Measurements from ENCODE around the gene BABAM2.

DNA sequence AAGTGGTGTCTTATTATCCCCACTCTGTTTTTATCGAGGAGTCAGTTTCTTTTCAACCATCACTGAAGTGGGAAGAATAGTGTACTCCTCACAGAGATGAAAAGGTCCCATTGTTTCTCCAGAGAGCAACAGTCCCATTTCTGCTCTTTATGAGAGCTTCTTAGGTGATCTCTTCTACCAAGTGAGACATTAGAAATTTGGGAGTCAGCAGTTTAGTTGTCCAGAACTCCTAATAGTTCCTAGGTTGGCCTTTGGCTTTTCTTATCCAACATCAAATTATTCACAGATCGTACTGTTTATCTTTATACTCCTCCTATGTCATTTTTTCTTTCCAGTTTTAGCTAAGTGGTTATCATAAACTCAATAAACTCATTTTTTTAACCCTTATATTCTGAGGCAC lies 213.1 kb downstream of the BABAM2 start:
- TF ChIP-seq, protein P1, sequence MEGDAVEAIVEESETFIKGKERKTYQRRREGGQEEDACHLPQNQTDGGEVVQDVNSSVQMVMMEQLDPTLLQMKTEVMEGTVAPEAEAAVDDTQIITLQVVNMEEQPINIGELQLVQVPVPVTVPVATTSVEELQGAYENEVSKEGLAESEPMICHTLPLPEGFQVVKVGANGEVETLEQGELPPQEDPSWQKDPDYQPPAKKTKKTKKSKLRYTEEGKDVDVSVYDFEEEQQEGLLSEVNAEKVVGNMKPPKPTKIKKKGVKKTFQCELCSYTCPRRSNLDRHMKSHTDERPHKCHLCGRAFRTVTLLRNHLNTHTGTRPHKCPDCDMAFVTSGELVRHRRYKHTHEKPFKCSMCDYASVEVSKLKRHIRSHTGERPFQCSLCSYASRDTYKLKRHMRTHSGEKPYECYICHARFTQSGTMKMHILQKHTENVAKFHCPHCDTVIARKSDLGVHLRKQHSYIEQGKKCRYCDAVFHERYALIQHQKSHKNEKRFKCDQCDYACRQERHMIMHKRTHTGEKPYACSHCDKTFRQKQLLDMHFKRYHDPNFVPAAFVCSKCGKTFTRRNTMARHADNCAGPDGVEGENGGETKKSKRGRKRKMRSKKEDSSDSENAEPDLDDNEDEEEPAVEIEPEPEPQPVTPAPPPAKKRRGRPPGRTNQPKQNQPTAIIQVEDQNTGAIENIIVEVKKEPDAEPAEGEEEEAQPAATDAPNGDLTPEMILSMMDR (IDR thresholded peaks at IDR 0.05; ENCODE audit: low read length), result no peak
- TF ChIP-seq EZH2 (optimal IDR thresholded peaks at IDR 0.05; ENCODE audit: low read depth, low read length), result no peak
